ENCODE measurements around the gene CCDC159.

The CCDC159 gene

DNA sequence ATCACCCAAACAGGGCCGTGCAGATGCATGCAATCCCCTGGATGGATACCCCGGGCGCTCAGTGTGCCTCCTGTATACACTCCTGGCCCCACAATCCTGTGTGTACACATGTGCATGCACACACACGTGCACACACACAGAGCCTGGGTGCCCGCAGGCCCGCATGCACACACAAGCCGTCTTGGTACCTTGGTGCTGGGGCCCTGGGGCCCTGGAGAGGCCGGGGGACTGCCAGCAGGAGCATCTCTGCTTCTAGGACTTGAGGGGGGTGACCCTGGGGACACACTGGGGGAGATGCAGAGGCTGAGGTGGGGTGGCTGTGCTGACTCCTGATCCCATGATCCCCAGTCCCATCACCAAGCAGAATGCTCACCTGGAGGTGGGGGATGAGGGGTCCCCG lies 53.3 kb downstream of the CCDC159 start:
- no peak overlapping the region for H2AFZ ChIP-seq (ENCODE audit: insufficient read depth, low read length, poor library complexity)
- WGBS (ENCODE audit: extremely low coverage, insufficient coverage, insufficient read length), result no CpG with 5 or more reads among the region's 9 CpGs

GRCh38 chr19:11400798-11401197 lies 54.5 kb downstream of the CCDC159 start:
- no peak overlapping the region for H2AFZ ChIP-seq (ENCODE audit: insufficient read depth, low read length, poor library complexity)
- no peak overlapping the region for H2BK12ac ChIP-seq (ENCODE audit: low read length)
- H3K9ac ChIP-seq (ENCODE audit: low read length), result no peak overlapping the region
- H3K4me1 ChIP-seq (ENCODE audit: control insufficient read depth in 1 of 2, insufficient read depth in 2 of 2, low read length in 2 of 2), result no peaks in the 10 kb centered on the region
- no peak for DNase-seq
- no peak overlapping the region for H2AK5ac ChIP-seq (ENCODE audit: low read length)
- H2BK5ac ChIP-seq (ENCODE audit: low read depth, low read length, poor library complexity), result no peak overlapping the region
- no peaks in the 10 kb centered on the region for H3K79me2 ChIP-seq (ENCODE audit: control insufficient read depth, insufficient read depth, low read length, poor library complexity)
- no peak overlapping the region for H3K14ac ChIP-seq (ENCODE audit: low read length)
- no peak overlapping the region for H3K27ac ChIP-seq (ENCODE audit: low read depth, low read length)
- H3K4ac ChIP-seq (ENCODE audit: low read depth, low read length), result no peak overlapping the region
- H3K36me3 ChIP-seq (ENCODE audit: control insufficient read depth in 1 of 2, insufficient read depth in 2 of 2, low read length in 2 of 2), result peaks cover 34 to 36% of the 10 kb centered on the region in 2 experiments
- H3K9me3 ChIP-seq (ENCODE audit: insufficient read depth, low read depth, low read length), result peaks cover 1% of the 10 kb centered on the region
- no CpG with 5 or more reads among the region's 1 CpG for WGBS (ENCODE audit: extremely low coverage, insufficient coverage, insufficient read length)
- H3K4me2 ChIP-seq (ENCODE audit: low read length), result no peak overlapping the region
- H4K91ac ChIP-seq (ENCODE audit: low read depth, low read length), result no peak overlapping the region
- H2BK120ac ChIP-seq (ENCODE audit: insufficient read depth, low read length, poor library complexity), result no peak overlapping the region
- no peak overlapping the region for H3K18ac ChIP-seq (ENCODE audit: low read length)
- H4K8ac ChIP-seq (ENCODE audit: low read depth, low read length), result no peak overlapping the region
- no peak overlapping the region for H3K23ac ChIP-seq (ENCODE audit: low read length)
- H4K12ac ChIP-seq (ENCODE audit: low read depth, low read length), result no peak overlapping the region
- H3K4me3 ChIP-seq (ENCODE audit: low read depth, low read length), result no peak overlapping the region
- H3K79me1 ChIP-seq (ENCODE audit: low read length), result no peaks in the 10 kb centered on the region
- H3K27me3 ChIP-seq (ENCODE audit: insufficient read depth, low read length), result no peaks in the 10 kb centered on the region

More for the DNA sequence above, 53.3 kb downstream of the CCDC159 start:
- Histone ChIP-seq H3K36me3 (ENCODE audit: control insufficient read depth in 1 of 2, insufficient read depth in 2 of 2, low read length in 2 of 2) (peaks cover 32 to 33% of the 10 kb centered on the region in 2 experiments), H3K4me3 (ENCODE audit: low read depth, low read length) (no peak overlapping the region), H2AK5ac (ENCODE audit: low read length) (no peak overlapping the region), H2BK120ac (ENCODE audit: insufficient read depth, low read length, poor library complexity) (no peak overlapping the region), H4K91ac (ENCODE audit: low read depth, low read length) (no peak overlapping the region), H3K4ac (ENCODE audit: low read depth, low read length) (no peak overlapping the region), H3K4me2 (ENCODE audit: low read length) (no peak overlapping the region), H2BK5ac (ENCODE audit: low read depth, low read length, poor library complexity) (no peak overlapping the region), H3K79me2 (ENCODE audit: control insufficient read depth, insufficient read depth, low read length, poor library complexity) (no peaks in the 10 kb centered on the region), H3K79me1 (ENCODE audit: low read length) (no peaks in the 10 kb centered on the region), H2BK12ac (ENCODE audit: low read length) (no peak overlapping the region), H4K12ac (ENCODE audit: low read depth, low read length) (no peak overlapping the region), H3K14ac (ENCODE audit: low read length) (no peak overlapping the region), H3K23ac (ENCODE audit: low read length) (no peak overlapping the region), H3K27ac (ENCODE audit: low read depth, low read length) (no peak overlapping the region), H3K4me1 (ENCODE audit: control insufficient read depth in 1 of 2, insufficient read depth in 2 of 2, low read length in 2 of 2) (no peaks in the 10 kb centered on the region), H3K9ac (ENCODE audit: low read length) (no peak overlapping the region), H3K9me3 (ENCODE audit: insufficient read depth, low read depth, low read length) (no peaks in the 10 kb centered on the region), H3K27me3 (ENCODE audit: insufficient read depth, low read length) (no peaks in the 10 kb centered on the region), H4K8ac (ENCODE audit: low read depth, low read length) (no peak overlapping the region), H3K18ac (ENCODE audit: low read length) (no peak overlapping the region)
- DNase-seq, result no peak

GRCh38 chr19:11401808-11402543 lies 55.7 kb downstream of the CCDC159 start:
- Histone ChIP-seq H2BK12ac (ENCODE audit: low read length) (no peak overlapping the region), H3K4me3 (ENCODE audit: low read depth, low read length) (no peak overlapping the region), H3K27ac (ENCODE audit: low read depth, low read length) (no peak overlapping the region), H3K4me2 (ENCODE audit: low read length) (no peak overlapping the region), H3K18ac (ENCODE audit: low read length) (no peak overlapping the region), H2AFZ (ENCODE audit: insufficient read depth, low read length, poor library complexity) (no peak overlapping the region), H3K9me3 (ENCODE audit: insufficient read depth, low read depth, low read length) (peaks cover 1% of the 10 kb centered on the region), H3K27me3 (ENCODE audit: insufficient read depth, low read length) (no peaks in the 10 kb centered on the region), H3K23ac (ENCODE audit: low read length) (no peak overlapping the region), H3K36me3 (ENCODE audit: control insufficient read depth in 1 of 2, insufficient read depth in 2 of 2, low read length in 2 of 2) (peaks cover 37 to 39% of the 10 kb centered on the region in 2 experiments), H3K9ac (ENCODE audit: low read length) (no peak overlapping the region), H3K14ac (ENCODE audit: low read length) (no peak overlapping the region), H3K79me1 (ENCODE audit: low read length) (no peaks in the 10 kb centered on the region), H3K4ac (ENCODE audit: low read depth, low read length) (no peak overlapping the region), H3K4me1 (ENCODE audit: control insufficient read depth in 1 of 2, insufficient read depth in 2 of 2, low read length in 2 of 2) (no peaks in the 10 kb centered on the region), H2AK5ac (ENCODE audit: low read length) (no peak overlapping the region), H4K8ac (ENCODE audit: low read depth, low read length) (no peak overlapping the region), H3K79me2 (ENCODE audit: control insufficient read depth, insufficient read depth, low read length, poor library complexity) (no peaks in the 10 kb centered on the region), H2BK120ac (ENCODE audit: insufficient read depth, low read length, poor library complexity) (no peak overlapping the region), H4K12ac (ENCODE audit: low read depth, low read length) (no peak overlapping the region), H4K91ac (ENCODE audit: low read depth, low read length) (no peak overlapping the region), H2BK5ac (ENCODE audit: low read depth, low read length, poor library complexity) (no peak overlapping the region)
- no peak for DNase-seq
- no CpG with 5 or more reads among the region's 9 CpGs for WGBS (ENCODE audit: extremely low coverage, insufficient coverage, insufficient read length)

Measured in trophoblast cell (in vitro differentiated cells and primary cell).